Endothelial cell of umbilical vein (primary cell): ENCODE measurements around the gene SSX7. TPM values are rescaled to one million over a fixed set of nuclear protein-coding genes. Genes with fewer than 3 reads are reported as not detected.
"Not testable (repeated sequence)": the region's sequence is repeated elsewhere in the genome, so short reads cannot be mapped to it uniquely, and the experiment has no call there.

Experiments
- Bru-seq: library from RNA; stranded (reverse); fragments of 400-500 nt; gene quantifications from one replicate; lab custom pipeline; 2021; lab: Mats Ljungman, UMichigan
- BruChase-seq, 2 experiments: library from RNA; stranded (reverse); fragments of 400-500 nt; gene quantifications; one replicate each; lab custom pipeline; 2021; lab: Mats Ljungman, UMichigan
- BruUV-seq: library from RNA; stranded (reverse); fragments of 400-500 nt; replicated peaks from 2 replicates; lab custom pipeline; 2021; lab: Mats Ljungman, UMichigan
- CTCF ChIA-PET: fragments of 300-600, 350-600 bp; sonication (Branson Sonifier 250); formaldehyde crosslinking; loops from one replicate; lab custom pipeline; 2021; ENCODE audit warnings: antibody characterized with exemption, inconsistent platforms; lab: Charles Lee
- POLR2A ChIA-PET: fragments of 300-600, 350-600 bp; sonication (Branson Sonifier 250); formaldehyde crosslinking; loops from one replicate; lab custom pipeline; 2021; ENCODE audit warnings: antibody characterized with exemption, inconsistent platforms; lab: Charles Lee
- DNase-seq: peaks from one replicate; pipeline ENCODE4 v3.0.0-alpha.2; 2011; ENCODE audit warnings: low read depth, low spot score
- FAIRE-seq: peaks from 2 replicates; lab custom pipeline; 2011; peaks lifted over from hg19 to GRCh38; lab: Jason Lieb, UNC
- H2AFZ ChIP-seq: 2 replicates; pipeline ENCODE4 v1.6.0; 2012; ENCODE audit warnings: low read depth, low read length, control low read depth, inconsistent platforms
- H3K27ac ChIP-seq: 2 replicates; pipeline ENCODE4 v1.5.1; 2011; ENCODE audit warnings: low read depth, mild to moderate bottlenecking, control low read depth, low read length, moderate library complexity; ENCODE audit not compliant: insufficient read depth
- H3K27me3 ChIP-seq, 2 experiments: 2 replicates each; pipeline versions ENCODE4 v1.6.0 to v1.6.1; 2011; ENCODE audit warnings: low read length in 2 of 2, mixed read lengths in 1 of 2; ENCODE audit not compliant: control insufficient read depth in 2 of 2, insufficient read depth in 2 of 2
- H3K36me3 ChIP-seq, 2 experiments: 2 replicates in 1 of 2; 3 replicates in 1 of 2; pipeline ENCODE4 v1.5.1; 2011; ENCODE audit warnings: low read length in 2 of 2, mild to moderate bottlenecking in 1 of 2, moderate library complexity in 1 of 2; ENCODE audit not compliant: control insufficient read depth in 2 of 2, insufficient read depth in 2 of 2; ENCODE audit errors: extremely low read depth in 1 of 2
- H3K4me1 ChIP-seq: 3 replicates; pipeline ENCODE4 v1.5.1; 2011; ENCODE audit warnings: mild to moderate bottlenecking, low read length; ENCODE audit not compliant: control insufficient read depth, insufficient read depth; ENCODE audit errors: extremely low read depth
- H3K4me2 ChIP-seq: 2 replicates; pipeline ENCODE4 v1.6.1; 2011; ENCODE audit warnings: low read length, control low read depth, mixed read lengths; ENCODE audit not compliant: insufficient read depth
- H3K4me3 ChIP-seq, 3 experiments: fragments of 200-600 bp in 1 of 3; sonication (generic), shearing (Covaris generic) in 1 of 3; replicated peaks in 1 of 3; 2 replicates each; pipeline ENCODE4 v1.5.1; 2011 to 2016; ENCODE audit warnings: control low read depth in 3 of 3, low read length in 3 of 3, mild to moderate bottlenecking in 2 of 3, inconsistent platforms in 1 of 3, low read depth in 1 of 3, moderate library complexity in 1 of 3; ENCODE audit not compliant: insufficient read depth in 1 of 3
- H3K79me2 ChIP-seq: 2 replicates; pipeline ENCODE4 v1.6.0; 2012; ENCODE audit warnings: low read length, inconsistent platforms; ENCODE audit not compliant: control insufficient read depth, insufficient read depth
- H3K9ac ChIP-seq: replicated peaks from 2 replicates; pipeline ENCODE3; 2011; ENCODE audit warnings: low read length, control low read depth; ENCODE audit not compliant: insufficient read depth; ENCODE audit errors: extremely low read depth
- H3K9me1 ChIP-seq: replicated peaks from 3 replicates; pipeline ENCODE4 v1.6.0; 2011; ENCODE audit warnings: mild to moderate bottlenecking, low read length; ENCODE audit not compliant: control insufficient read depth, insufficient read depth; ENCODE audit errors: extremely low read depth
- H3K9me3 ChIP-seq: replicated peaks from 2 replicates; pipeline ENCODE4 v1.5.1; 2012; ENCODE audit warnings: low read length, inconsistent platforms; ENCODE audit not compliant: control insufficient read depth, insufficient read depth
- H4K20me1 ChIP-seq: replicated peaks from 2 replicates; pipeline ENCODE3; 2011; ENCODE audit warnings: mild to moderate bottlenecking, low read length; ENCODE audit not compliant: control insufficient read depth, insufficient read depth; ENCODE audit errors: extremely low read depth
- dilution Hi-C: fragments of 300-500 bp; cut with MboI; formaldehyde crosslinking; loops from one replicate; pipeline ENCODE4 v1.15.0; 2019; ENCODE audit warnings: low sequenced_read_pairs; ENCODE audit not compliant: extremely low pct_ligation_motif_present
- intact Hi-C: fragments of 100-400 bp; cut with micrococcal nuclease; formaldehyde crosslinking; loops from one replicate; pipeline ENCODE4 v1.10.0; 2022
- long read RNA-seq: library from polyadenylated mRNA; stranded (forward); transcript quantifications from one replicate; pipeline ENCODE4 v2.0.0, GENCODE V29; 2021
- polyA minus RNA-seq, 3 experiments: library from RNA; depleted of rRNA, polyadenylated mRNA; stranded (reverse); fragments of >200 nt; gene quantifications; 1 replicate in 1 of 3; 2 replicates in 2 of 3; pipeline ENCODE4 v1.2.3, GENCODE V29; 2011
- polyA plus RNA-seq, 4 experiments: library from polyadenylated mRNA; depleted of rRNA in 3 of 4; stranded (reverse) in 3 of 4; unstranded in 1 of 4; fragments of >200 nt; gene quantifications; 2 replicates each; pipeline versions ENCODE4 v1.2.1 to v1.2.3, GENCODE V29; 2011 to 2012; ENCODE audit warnings: missing spikeins in 1 of 4
- total RNA-seq: library from RNA; stranded (reverse); gene quantifications from 2 replicates; pipeline ENCODE4 v1.2.3, GENCODE V29; 2021

SSX7 gene
- total RNA-seq (not detected in 2 replicates), polyA plus RNA-seq (not detected in 2 replicates), polyA minus RNA-seq (not detected in 2 replicates), Bru-seq, nascent RNA (not detected), BruChase-seq, experiment 1, labeled RNA remaining after a 6-hour chase (not detected), BruChase-seq, experiment 2, labeled RNA remaining after a 2-hour chase (not detected)
- polyA plus RNA-seq (2011; cell fraction: cytosol; rRNA removed) = not detected in 2 replicates
- polyA plus RNA-seq (2011; cell fraction: nucleus; rRNA removed) = not detected in 2 replicates
- not detected in 2 replicates for polyA plus RNA-seq (2012)
- polyA minus RNA-seq (2011; cell fraction: cytosol; rRNA and poly(A)+ RNA removed) = not detected
- polyA minus RNA-seq (2011; cell fraction: nucleus; rRNA and poly(A)+ RNA removed) = not detected in 2 replicates
- long read RNA-seq = 0 reads

DNA sequence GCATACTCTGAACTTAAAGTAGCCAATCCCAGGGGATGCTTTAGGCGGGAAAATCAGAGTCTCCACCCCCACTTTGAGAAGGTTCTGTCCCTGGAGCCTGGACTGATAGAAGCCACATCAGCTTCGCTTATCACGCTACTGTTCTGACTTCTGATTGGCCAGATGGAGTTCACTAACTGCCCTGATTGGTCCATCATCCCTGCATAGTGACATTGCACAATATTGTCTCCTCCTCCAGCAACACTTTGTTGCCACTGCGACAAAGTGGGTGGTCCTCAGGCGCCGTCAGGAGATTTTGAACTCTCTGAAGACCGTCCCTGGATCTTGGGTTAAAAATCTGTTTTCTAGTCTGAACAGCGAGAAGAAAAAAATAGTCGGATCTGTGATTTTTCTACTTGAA, at the start of gene SSX7:
Gene SSX7 (minus strand): TSS at position 101 of the 400 bp plus-strand sequence. CDS start 1,428 bp downstream, outside the sequence.
- DNase-seq, CTCF ChIA-PET, H2AFZ ChIP-seq, H3K4me1 ChIP-seq, H3K9me3 ChIP-seq, H3K9me1 ChIP-seq, H3K9ac ChIP-seq, H3K4me2 ChIP-seq, dilution Hi-C loops, H3K27me3 ChIP-seq, POLR2A ChIA-PET, H4K20me1 ChIP-seq, H3K36me3 ChIP-seq, FAIRE-seq, H3K27ac ChIP-seq, BruUV-seq, H3K4me3 ChIP-seq, H3K79me2 ChIP-seq, intact Hi-C loops: not testable (repeated sequence)

GRCh38 chrX:52692034-52692433, 37.3 kb upstream of the SSX7 start:
- BruUV-seq, H3K9me3 ChIP-seq, H3K4me1 ChIP-seq, H3K4me3 ChIP-seq, H3K9me1 ChIP-seq, H2AFZ ChIP-seq, H4K20me1 ChIP-seq, intact Hi-C loops, H3K27me3 ChIP-seq, H3K36me3 ChIP-seq, H3K9ac ChIP-seq, dilution Hi-C loops, DNase-seq, CTCF ChIA-PET, H3K27ac ChIP-seq, H3K4me2 ChIP-seq, H3K79me2 ChIP-seq, FAIRE-seq, POLR2A ChIA-PET: not testable (repeated sequence)

- H3K4me3 ChIP-seq, H3K4me1 ChIP-seq, H3K4me2 ChIP-seq, H3K9me3 ChIP-seq, H4K20me1 ChIP-seq, dilution Hi-C loops, H2AFZ ChIP-seq, CTCF ChIA-PET, DNase-seq, H3K79me2 ChIP-seq, POLR2A ChIA-PET, H3K27ac ChIP-seq, intact Hi-C loops, FAIRE-seq, H3K27me3 ChIP-seq, H3K9ac ChIP-seq, H3K9me1 ChIP-seq, BruUV-seq, H3K36me3 ChIP-seq: not testable (repeated sequence)
Measured at GRCh38 chrX:52662218-52662617, 7.5 kb upstream of the SSX7 start.

- H3K9me3 ChIP-seq, DNase-seq, CTCF ChIA-PET, H3K27me3 ChIP-seq, H3K9me1 ChIP-seq, POLR2A ChIA-PET, H3K36me3 ChIP-seq, H2AFZ ChIP-seq, intact Hi-C loops, BruUV-seq, H3K9ac ChIP-seq, H3K27ac ChIP-seq, H3K4me1 ChIP-seq, H3K4me2 ChIP-seq, H3K4me3 ChIP-seq, dilution Hi-C loops, FAIRE-seq, H4K20me1 ChIP-seq, H3K79me2 ChIP-seq: not testable (repeated sequence)
Measured at GRCh38 chrX:52655475-52655874, 775 bp upstream of the SSX7 start.
